Amygdala (tissue), 56 donors: ENCODE results near the gene SMAD4.

Experiments used
- DNase-seq, 56 donors: peaks; one replicate each; lab custom pipeline; 2025; lab: John Stamatoyannopoulos, UW

SMAD4 gene

DNA sequence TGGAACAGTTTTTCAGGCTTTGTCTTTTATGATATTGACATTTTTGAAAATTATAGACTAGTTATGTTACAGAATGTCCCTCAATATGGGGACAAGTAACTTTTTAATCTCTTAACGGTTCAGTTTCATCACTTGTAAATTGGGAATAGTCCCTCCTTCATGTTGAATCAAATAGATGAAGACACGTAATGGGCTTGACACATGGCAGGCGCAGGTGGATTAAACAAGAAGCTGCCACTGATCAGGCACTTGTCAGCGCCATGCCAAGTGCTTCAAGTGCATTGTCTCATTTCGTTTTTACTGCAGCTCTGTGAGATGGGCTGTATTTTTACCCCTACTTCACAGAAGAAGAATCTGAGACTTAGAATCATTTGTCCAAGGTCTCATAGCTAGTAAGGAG, 9.5 kb upstream of the SMAD4 start:
- no peak for DNase-seq

DNA sequence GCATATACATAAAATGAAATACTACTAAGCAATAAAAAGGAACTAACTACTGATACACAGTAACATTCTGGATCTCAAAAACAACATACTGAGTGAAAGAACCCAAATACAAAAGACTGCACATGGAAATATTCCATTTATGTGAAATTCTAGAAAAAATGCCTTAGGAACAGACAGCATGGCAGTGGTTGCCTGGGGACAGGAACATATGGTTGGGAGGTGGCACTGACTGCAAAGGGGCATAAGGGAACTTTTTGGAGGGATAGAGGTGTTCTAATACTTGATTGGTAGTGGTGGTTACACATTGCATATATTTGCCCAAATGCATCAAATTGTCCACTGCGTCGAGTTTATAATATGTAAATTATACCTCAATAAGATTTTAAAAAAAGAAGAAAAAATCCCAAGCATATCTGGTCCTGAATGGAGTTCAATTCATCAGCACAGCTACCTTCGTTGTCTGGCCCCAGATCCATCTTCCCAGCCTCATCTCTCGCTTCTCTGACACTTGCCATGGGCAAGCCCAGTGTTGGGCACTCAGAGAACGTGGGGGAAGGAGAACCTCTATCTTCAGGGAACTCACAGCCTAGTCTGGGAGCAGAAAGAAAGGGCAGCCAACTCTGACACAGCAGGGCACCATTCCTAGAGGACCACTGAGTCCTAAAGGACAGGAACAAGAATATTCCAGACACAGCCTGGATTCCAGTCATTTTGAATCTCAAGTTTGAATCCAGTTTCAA, 8.6 kb upstream of the SMAD4 start:
- no peak for DNase-seq

DNA sequence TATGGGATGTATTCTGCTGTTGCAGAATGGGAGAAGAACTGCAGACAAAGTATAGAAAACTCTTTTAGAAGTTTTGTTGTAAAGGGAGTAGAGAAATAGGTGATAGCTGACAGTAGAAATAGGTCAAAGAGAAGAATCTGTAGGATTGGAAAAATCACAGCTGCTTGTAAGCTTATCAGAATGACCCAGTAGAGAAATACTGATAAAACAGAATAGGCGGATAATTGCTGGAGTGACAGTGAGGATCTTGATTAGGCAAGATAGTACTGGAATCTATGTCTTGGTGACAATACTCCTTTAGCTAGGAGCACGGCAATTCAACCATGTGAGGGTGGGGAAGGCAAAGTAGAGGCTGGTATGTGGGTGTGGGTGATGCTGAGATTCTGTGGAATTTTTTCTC, 4.5 kb upstream of the SMAD4 start:
- no peak for DNase-seq

DNA sequence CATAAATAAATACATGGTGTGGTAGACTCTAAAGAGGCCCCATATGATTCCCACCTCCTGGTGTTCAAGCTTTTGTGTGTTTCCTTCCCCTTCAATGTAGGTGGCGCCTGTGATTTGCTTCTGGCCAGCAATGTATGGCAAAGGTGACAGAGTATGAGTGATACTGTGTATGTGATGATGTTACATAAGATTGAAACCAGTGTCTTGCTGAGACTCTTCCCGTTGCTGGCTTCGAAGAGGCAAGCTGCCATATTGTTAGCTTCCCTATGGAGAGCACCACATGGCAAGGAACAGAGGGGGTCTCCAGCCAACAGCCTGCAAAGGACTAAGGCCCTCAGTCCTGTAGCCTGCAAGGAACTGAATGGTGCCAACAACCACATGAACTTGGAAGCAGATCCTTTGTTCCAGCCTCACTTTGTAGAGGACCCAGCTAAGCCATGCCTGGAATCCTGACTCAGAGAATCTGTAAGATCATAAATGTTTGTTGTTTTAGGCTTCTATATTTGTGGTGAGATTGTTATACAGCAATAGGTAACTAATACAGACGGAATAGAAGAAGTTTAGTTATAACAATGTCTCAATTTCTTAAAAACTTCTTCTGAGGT, 1.7 kb upstream of the SMAD4 start:
- no peak for DNase-seq

DNA sequence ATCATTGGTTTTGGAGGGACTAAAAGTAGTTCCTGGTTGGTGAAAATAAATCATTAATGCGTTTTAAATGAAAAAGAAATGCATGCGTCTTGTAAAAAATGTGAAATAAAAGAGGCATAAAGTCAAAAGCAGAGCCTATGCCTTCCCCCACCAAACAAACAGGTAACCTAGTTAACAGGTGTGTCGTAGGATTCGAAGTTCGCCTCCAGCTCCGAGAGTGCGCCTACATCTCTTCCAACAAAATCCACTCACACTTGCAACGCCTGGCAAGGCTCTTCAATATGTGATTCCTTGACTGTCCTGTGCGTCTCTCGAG, 677 bp upstream of the SMAD4 start:
- peak in 1 of 56 donors; percentile 18 for DNase-seq

DNA sequence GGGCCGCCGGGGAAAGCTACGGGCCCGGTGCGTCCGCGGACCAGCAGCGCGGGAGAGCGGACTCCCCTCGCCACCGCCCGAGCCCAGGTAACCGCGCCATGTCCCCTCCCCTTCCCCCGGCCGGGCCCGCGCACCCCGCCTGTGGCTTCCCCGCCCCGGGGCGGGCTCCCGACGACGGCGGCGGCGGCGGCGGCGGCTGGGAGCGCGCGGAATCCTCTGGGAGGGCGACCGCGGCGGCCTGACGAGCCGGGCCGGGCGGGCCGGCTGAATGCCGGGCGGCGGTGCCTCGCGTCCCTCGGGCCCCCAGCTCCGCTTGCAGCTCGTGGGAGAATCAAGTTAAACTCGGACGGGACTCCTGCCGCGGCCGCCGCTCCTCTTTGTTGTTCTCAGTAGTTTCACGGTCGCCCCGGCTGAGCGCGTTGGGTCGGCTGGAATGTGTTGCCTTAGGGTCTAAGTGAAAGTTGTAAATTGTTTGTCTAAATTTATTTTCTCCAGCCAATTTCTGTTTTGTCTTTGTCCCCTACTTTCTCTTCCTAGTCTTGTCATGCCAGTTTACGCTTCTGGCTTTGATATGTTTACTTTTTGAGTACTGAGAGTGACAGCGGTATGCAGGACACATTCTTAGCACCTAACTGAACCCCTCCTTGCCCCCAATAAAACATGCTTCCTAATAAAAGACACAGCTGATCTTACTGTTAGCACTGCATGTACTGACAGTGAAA, 685 bp downstream of the SMAD4 start:
- peak in 49 of 56 donors; percentile 6 to 82 (median 59) for DNase-seq

DNA sequence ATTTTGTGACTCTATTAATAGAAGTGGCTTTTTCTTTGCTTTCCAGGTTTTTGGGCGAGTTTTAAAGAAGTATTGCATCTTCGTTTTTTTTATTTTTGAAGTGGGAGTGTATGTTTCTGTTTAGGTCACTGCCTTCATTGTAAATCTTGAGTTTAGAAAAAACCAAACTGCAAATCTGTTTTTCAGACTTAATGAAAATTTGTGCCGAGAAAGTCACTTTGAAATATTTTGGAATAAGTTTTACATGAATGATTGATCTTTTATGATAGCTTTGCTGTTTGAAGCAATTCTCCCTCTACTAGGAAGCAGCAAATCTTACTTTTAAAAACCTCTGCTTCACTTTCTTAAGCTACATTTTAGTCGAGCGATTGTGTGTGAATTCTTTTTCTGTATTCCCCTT, 2.2 kb downstream of the SMAD4 start:
- no peak for DNase-seq

DNA sequence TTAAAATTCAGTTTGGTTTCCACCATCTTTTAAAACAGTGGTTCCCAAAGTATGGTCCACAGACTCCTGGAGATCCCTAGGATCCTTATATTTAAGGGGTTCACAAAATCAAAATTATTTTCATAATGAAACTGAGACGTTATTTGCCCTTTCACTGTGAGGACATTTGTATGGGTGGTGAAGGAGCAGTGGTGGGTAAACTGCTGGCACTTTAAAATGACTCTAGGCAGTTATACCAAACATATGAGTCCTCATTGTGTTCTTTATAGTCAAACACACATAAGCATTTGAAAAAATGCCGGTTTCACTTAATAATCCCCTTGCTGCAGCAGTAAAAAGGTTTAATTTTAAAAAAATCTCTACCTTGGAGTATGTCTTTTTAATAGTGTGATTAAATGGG, 7.2 kb downstream of the SMAD4 start:
- no peak for DNase-seq

DNA sequence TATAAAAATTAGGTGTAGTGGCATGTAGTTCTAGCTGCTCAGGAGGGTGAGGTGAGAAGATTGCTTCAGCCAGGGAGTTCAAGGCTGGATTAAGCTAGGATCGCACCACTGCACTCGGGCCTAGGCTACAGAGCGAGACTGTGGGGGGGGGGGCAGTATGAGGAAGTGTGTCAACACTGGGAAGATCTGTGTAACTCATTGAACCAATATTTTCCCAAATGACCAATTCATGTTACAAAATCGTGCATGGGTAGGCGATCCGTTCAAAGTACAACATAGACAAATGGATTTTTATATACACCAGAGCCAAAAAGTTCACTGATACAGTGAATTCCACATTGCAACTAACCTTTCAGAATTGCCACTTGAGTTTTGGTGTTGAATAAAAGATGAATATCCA, 8.1 kb downstream of the SMAD4 start:
- DNase-seq, result no peak

DNA sequence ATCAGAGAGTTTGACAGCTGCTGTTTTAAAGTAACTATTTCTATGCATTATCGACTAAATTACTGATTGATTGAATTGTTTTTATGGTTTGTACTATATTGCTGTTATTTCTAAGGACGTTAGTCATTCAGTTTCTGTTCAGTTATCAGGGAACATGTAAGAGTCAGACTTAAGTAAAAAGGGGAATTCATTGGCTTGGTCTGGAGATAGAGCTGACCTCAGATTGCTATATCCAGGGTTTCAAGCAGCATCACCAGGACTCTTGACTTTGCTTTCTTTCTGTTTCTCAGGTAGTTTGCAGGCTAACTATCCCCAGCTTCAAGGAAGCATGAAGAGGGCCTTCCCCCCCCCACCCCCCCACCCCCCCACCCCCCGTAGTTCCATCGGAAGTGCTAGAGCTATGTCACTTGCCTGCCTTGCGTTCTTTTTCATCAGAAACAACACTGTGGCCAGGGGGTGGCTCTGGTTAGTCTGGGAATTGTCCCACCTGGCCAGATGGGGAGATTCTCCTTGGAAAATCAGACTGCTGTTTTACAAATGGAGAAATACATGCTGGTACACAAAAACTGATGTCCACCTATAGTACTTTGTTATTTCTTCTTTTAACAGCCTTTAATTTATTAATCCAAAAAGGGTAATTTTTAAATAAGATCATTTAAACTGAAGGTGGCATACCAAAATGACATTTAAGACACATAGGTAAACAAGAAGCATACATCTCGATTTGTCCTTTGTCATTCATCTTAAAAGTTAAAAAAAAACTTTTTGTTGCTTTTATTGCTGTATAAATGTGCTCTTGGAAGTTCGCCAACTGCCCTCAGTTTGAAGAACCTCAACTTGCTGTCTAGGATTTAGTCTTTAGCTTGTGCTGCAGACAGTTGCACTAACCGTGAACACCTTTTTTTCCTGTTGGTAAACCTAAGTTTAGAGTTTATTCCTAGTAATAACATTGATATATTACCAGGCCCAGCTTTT, 9.4 kb downstream of the SMAD4 start:
- no peak for DNase-seq

DNA sequence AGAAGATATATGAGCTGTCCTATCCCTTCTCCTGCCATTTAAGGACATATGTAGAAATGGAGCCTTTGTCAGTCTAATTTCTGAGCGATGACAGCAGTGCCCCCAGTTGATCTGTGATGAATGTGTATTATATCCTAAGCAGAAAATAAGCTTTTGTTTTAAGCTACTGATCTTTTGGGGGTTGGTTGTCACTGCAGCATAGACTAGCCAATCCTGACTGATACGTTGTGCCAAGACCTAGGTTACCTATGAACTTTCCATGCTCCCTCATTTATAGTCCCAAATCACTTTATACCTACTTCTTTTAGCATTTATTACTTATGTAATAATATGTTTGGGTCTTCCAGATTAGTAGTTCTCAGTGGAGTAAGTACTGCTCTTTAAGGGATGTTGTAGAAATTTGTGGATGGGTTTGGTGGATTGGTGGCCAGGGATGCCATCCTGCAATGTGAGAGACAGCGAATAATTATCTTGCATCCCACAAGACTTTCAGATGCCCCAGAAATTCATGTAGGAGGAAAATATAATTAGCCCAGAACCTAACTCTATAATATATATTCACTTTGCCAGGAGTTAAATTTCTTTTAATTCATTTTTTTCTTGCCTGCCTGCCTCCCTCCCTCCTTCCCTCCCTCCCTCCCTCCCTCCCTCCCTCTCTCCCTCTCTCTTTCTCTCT, 11.8 kb downstream of the SMAD4 start:
- no peak for DNase-seq

DNA sequence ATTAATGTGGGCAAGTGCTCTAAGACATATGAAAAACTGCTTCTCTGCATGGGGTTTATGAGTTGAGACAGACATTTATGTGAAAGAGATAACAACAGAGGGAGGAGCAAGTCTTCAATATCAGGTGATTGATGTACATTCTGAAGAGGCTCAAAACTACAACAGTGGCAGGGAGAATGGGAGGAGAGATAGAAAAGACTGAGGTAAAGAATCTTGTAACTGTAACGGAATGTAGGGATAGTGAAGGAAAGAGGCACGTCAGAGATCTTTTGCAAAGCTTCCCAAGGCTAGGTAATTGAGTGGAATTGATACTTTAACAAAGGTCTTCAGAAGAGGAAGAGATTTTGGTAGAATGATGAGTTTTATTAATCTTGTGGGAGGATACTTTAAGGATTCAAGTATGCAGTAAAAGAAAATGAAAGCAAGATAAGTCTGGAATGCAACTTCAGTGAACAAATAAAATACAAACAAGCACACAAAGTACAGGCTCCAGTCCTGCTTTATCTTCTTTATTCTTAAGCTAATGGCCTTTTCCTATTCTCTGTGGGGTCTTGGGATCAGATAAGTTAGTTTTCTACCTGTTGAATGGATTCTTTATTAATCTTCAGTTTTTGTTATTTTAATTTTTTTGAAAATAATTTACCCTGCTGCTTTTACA, 15.0 kb downstream of the SMAD4 start:
- no peak for DNase-seq

DNA sequence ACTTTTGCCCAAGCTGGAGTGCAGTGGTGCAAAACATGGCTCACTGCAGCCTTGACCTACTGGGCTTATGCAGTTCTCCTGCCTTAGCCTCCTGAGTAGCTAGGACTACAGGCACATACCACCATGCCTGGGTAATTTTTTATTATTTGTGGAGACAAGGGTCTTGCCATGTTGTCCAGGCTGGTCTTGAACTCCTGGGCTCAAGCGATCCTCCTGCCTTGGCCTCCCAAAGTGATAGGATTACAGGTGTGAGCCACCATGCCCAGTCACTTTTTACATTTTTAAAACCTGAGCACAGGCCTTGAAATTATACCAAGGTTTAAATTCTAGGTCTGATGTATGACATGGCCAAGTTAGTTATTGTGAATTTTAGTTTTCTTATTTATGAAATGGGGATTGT, 18.2 kb downstream of the SMAD4 start:
- no peak for DNase-seq

DNA sequence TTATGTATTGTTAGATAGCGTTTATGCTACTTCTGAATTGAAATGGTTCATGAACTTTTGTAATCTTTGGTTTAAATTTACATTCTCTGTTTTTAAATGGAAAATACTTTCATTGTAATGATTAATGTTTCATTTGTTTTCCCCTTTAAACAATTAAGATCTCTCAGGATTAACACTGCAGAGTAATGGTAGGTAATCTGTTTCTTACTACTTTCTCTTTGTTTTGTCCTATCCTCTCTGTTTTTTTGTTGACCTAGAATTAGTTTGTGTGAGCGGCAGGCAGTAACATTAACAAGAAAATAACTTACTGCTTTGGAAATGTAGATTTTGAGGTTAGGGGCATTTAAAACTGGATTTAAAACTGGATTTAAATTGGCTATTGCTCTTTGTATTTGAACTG, 19.1 kb downstream of the SMAD4 start:
- no peak for DNase-seq

DNA sequence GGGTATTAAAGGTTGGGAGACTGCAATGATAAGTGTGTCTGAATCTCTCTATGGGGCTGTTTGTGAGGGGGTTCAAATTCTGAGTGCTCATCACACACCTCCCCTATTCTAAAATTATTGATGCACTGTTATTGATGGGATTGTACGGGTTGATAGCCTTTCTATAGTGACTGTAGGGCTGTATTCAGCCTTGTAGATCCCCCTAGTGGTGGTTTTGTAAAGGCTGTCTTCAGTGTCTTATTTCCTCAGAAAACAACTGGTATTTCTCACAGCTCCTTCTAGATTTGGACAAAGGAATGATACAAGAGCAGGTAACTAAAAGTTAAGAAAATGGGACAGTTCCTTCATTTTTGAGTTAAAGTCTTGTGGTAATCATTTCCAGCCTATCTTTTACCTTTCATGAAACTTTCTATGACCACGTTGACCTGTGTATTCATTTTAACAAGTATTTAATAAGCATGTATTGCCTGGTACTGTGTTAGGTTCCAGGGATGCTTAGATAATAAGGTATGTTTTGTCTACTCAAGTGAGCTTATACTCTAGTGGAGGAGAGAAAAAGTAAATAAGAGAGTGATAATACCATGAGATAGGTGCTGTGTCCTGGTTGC, 21.2 kb downstream of the SMAD4 start:
- DNase-seq, result peak in 2 of 56 donors; percentile 5 to 10

DNA sequence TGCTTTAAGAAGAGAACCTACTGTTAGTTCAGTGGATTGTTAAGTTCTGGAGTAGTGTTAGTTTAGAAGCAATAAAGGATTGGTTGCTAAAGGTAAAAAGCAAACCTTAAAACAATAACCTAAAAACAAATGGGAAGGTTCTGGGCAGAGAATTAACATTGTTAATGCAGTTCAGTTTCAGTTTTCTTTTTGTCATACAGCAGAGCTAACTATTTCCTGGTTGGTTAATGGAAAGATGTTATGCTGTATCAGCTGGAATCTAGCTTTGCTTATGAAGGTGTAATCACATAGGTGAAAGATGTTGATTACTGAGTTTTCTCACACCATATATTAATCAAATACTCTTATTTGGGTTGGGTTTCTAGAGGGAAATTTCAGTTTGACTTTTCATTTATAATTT, 23.8 kb downstream of the SMAD4 start:
- no peak for DNase-seq

DNA sequence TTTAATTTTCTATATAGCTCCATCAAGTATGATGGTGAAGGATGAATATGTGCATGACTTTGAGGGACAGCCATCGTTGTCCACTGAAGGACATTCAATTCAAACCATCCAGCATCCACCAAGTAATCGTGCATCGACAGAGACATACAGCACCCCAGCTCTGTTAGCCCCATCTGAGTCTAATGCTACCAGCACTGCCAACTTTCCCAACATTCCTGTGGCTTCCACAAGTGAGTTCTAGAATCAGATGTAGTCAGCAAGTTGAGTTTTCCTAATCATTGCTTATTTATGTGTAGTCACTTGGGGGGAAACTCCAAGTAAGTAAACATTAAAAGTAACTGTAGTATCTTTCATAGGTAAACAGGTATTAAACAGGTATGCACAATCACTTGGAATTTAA, 24.8 kb downstream of the SMAD4 start:
- DNase-seq, result no peak

DNA sequence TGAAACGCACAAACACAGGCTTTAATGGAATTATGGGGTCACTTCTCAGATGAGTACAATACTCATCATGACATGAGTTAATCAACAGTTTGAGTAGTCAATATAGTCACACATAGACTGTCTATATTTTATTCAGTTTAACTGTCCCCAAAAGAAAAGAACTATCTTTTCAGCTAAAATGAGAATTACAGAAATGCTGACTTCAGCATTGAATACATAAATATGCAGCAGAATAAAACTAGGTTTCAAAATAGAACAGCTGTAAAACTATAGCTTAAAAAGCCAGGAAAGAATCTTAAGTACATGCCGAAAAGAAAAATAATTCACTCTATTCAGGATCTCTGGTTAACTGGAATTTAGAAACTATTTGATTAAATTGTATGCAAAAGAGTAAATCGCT, 30.0 kb downstream of the SMAD4 start:
- DNase-seq, result no peak

DNA sequence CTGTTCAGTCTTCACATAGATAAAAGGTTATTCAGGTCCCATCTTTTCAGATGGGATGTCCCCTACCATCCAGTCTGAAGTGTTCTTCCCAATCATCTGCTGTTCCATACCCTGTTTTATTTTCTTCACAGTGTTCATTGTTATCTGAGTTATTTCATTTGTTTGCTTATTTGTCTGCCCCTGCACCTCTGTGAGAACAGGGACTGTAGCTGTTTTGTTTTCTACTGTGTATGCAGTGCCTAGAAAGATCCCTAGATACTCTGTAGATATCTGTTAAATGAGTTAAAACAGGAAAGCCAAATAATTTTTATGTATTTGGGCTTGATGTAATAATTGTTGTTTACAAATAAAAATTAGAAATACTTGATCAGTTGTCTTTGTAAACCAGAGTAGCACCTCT, 34.2 kb downstream of the SMAD4 start:
- DNase-seq, result no peak
